NT2/D1 (cell line): Measurements from ENCODE around the gene ELAVL4.

Source experiments
- YY1 ChIP-seq: IDR thresholded peaks from 2 replicates; pipeline ENCODE4 v1.6.1; 2011; ENCODE audit not compliant: insufficient read length, insufficient read depth
- ZNF274 ChIP-seq: IDR thresholded peaks from 2 replicates; pipeline ENCODE4 v1.6.1; 2011; ENCODE audit warnings: mild to moderate bottlenecking, low read depth, low read length

DNA sequence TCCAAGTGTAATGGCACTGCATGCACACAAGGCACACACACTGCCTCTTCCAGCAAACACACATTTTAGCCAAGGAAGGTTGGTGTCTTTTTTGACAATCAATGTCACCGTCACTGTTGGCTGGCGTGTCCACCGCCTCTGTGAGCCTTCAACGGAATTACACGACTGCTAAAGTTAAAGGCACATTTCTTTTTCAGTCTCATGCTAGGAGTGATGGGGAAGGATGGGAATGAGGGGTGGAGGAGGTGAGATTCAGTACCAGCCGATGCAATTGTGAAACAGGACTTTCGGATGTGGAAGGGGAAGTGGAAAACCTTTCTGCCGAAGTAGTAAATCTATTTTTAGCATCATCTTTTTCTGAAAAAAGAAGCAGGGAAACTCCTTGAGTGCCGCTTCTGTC is 1.4 kb downstream of the ELAVL4 start:
- TF ChIP-seq ZNF274 (no peak), YY1 (no peak)
